HCT116 (cell line): ENCODE data around the gene ZYG11A. TPM values are rescaled to one million over a fixed set of nuclear protein-coding genes. Genes with fewer than 3 reads are reported as not detected.

Source experiments
- ATAC-seq: fragments of 200-7000 bp; cut with Tn5 transposase; 2 replicates; pipeline ENCODE4 v1.9.1; 2020; ENCODE audit warnings: mild to moderate bottlenecking, moderate library complexity
- BruUV-seq: library from RNA; stranded (reverse); fragments of 400-500 nt; replicated peaks from 2 replicates; lab custom pipeline; 2021; lab: Mats Ljungman, UMichigan
- CTCF ChIA-PET: fragments of 300-600 bp; sonication (Branson Sonifier 250); formaldehyde crosslinking; loops from one replicate; lab custom pipeline; 2021; ENCODE audit warnings: antibody characterized with exemption; lab: Charles Lee
- POLR2A ChIA-PET: fragments of 300-600, 350-600 bp; sonication (Branson Sonifier 250); formaldehyde crosslinking; loops from one replicate; lab custom pipeline; 2021; ENCODE audit warnings: antibody characterized with exemption; lab: Charles Lee
- RAD21 ChIA-PET, 2 experiments: fragments of 300-600 bp; sonication (Branson Sonifier 250); formaldehyde crosslinking; loops; one replicate each; lab custom pipeline; 2023; ENCODE audit warnings: low total read pairs in 2 of 2; ENCODE audit not compliant: uncharacterized antibody in 2 of 2, unreplicated experiment in 2 of 2, low non-redundant PET in 1 of 2; lab: Charles Lee
- DNase-seq: peaks from one replicate; pipeline ENCODE4 v3.0.0-alpha.2; 2010; ENCODE audit warnings: low read depth, low spot score
- H2AFZ ChIP-seq: fragments of 200-600 bp; shearing (Covaris generic), sonication (generic); 2 replicates; pipeline ENCODE4 v1.6.1; 2017; ENCODE audit warnings: low read depth, mixed run types, mixed read lengths, antibody characterized with exemption, low read length; ENCODE audit not compliant: poor library complexity, severe bottlenecking
- H3K27ac ChIP-seq: 2 replicates; pipeline ENCODE4 v1.5.1; 2012; ENCODE audit warnings: low read depth, low read length
- H3K27me3 ChIP-seq: fragments of 200-600 bp; sonication (generic); 2 replicates; pipeline ENCODE4 v1.6.1; 2016; ENCODE audit warnings: mixed run types, low read length, mixed read lengths; ENCODE audit not compliant: insufficient read depth
- H3K36me3 ChIP-seq, 2 experiments: fragments of 200-500 bp in 1 of 2; fragments of 200-600 bp in 1 of 2; sonication (Bioruptor generic) in 1 of 2; sonication (generic) in 1 of 2; 2 replicates each; pipeline versions ENCODE4 v1.5.1 to v1.6.1; 2014 to 2016; ENCODE audit warnings: low read length in 2 of 2, inconsistent platforms in 1 of 2, mixed read lengths in 1 of 2, mixed run types in 1 of 2; ENCODE audit not compliant: insufficient read depth in 2 of 2, control insufficient read depth in 1 of 2
- H3K4me1 ChIP-seq, 2 experiments: fragments of 200-600 bp in 1 of 2; sonication (generic) in 1 of 2; 2 replicates each; pipeline versions ENCODE4 v1.5.1 to v1.6.1; 2012 to 2017; ENCODE audit warnings: low read length in 2 of 2, inconsistent platforms in 1 of 2, mild to moderate bottlenecking in 1 of 2, mixed read lengths in 1 of 2, mixed run types in 1 of 2, moderate library complexity in 1 of 2; ENCODE audit not compliant: insufficient read depth in 2 of 2, control insufficient read depth in 1 of 2
- H3K4me2 ChIP-seq: fragments of 200-600 bp; sonication (generic); 2 replicates; pipeline ENCODE4 v1.6.1; 2017; ENCODE audit warnings: mixed run types, low read length, mixed read lengths
- H3K4me3 ChIP-seq, 2 experiments: fragments of 200-600 bp in 1 of 2; sonication (generic) in 1 of 2; replicated peaks in 1 of 2; 2 replicates each; pipeline ENCODE4 v1.5.1; 2011 to 2016; ENCODE audit warnings: low read length in 2 of 2, control low read depth in 1 of 2, low read depth in 1 of 2, mild to moderate bottlenecking in 1 of 2, mixed read lengths in 1 of 2, mixed run types in 1 of 2
- H3K79me2 ChIP-seq: fragments of 200-600 bp; sonication (generic); 2 replicates; pipeline ENCODE4 v1.6.1; 2017; ENCODE audit warnings: mild to moderate bottlenecking, mixed run types, low read length, moderate library complexity, mixed read lengths; ENCODE audit not compliant: insufficient read depth
- H3K9ac ChIP-seq: fragments of 200-600 bp; sonication (generic); 2 replicates; pipeline ENCODE4 v1.6.1; 2016; ENCODE audit warnings: low read length, mixed read lengths
- H3K9me2 ChIP-seq: fragments of 200-600 bp; sonication (generic), shearing (Covaris generic); 2 replicates; pipeline ENCODE4 v1.6.1; 2017; ENCODE audit warnings: mixed run types, mild to moderate bottlenecking, moderate library complexity; ENCODE audit not compliant: insufficient read depth
- H3K9me3 ChIP-seq, 2 experiments: fragments of 200-500 bp in 1 of 2; fragments of 200-600 bp in 1 of 2; sonication (Bioruptor generic) in 1 of 2; sonication (generic) in 1 of 2; 2 replicates each; pipeline ENCODE4 v1.6.1; 2014 to 2017; ENCODE audit warnings: low read length in 2 of 2, mixed read lengths in 2 of 2, inconsistent platforms in 1 of 2, low read depth in 1 of 2, mild to moderate bottlenecking in 1 of 2, mixed run types in 1 of 2, moderate library complexity in 1 of 2; ENCODE audit not compliant: control insufficient read depth in 1 of 2, insufficient read depth in 1 of 2
- H4K20me1 ChIP-seq: fragments of 200-600 bp; sonication (generic), shearing (Covaris generic); 2 replicates; pipeline ENCODE4 v1.6.1; 2017; ENCODE audit warnings: mixed run types, mild to moderate bottlenecking, moderate library complexity; ENCODE audit not compliant: insufficient read depth
- CBX3 ChIP-seq: IDR thresholded peaks from 2 replicates; pipeline ENCODE4 v1.6.1; 2012; ENCODE audit warnings: low read depth
- EGR1 ChIP-seq: IDR thresholded peaks from 2 replicates; pipeline ENCODE4 v1.6.1; 2012; ENCODE audit warnings: low read depth
- EZH2 ChIP-seq: fragments of 200-600 bp; sonication (generic); IDR thresholded peaks from 2 replicates; pipeline ENCODE4 v1.6.1; 2017; ENCODE audit warnings: antibody characterized with exemption, mixed run types
- EZH2phosphoT487 ChIP-seq: fragments of 200-600 bp; IDR thresholded peaks from 2 replicates; pipeline ENCODE4 v1.6.1; 2018; ENCODE audit warnings: antibody characterized with exemption, borderline replicate concordance
- FOSL1 ChIP-seq: IDR thresholded peaks from 2 replicates; pipeline ENCODE4 v1.6.1; 2012; ENCODE audit warnings: low read depth
- JUND ChIP-seq: IDR thresholded peaks from 2 replicates; pipeline ENCODE4 v1.6.1; 2012
- POLR2A ChIP-seq: IDR thresholded peaks from 2 replicates; pipeline ENCODE4 v1.7.0; 2011; ENCODE audit warnings: borderline replicate concordance; ENCODE audit not compliant: insufficient read depth, insufficient read length; ENCODE audit errors: extremely low read depth
- POLR2AphosphoS5 ChIP-seq: IDR thresholded peaks from 2 replicates; pipeline ENCODE4 v1.6.1; 2011; ENCODE audit warnings: mild to moderate bottlenecking, low read depth, low read length, moderate library complexity
- SP1 ChIP-seq: IDR thresholded peaks from 2 replicates; pipeline ENCODE4 v1.6.1; 2012; ENCODE audit warnings: low read depth
- SRF ChIP-seq: IDR thresholded peaks from 2 replicates; pipeline ENCODE4 v1.6.1; 2012; ENCODE audit warnings: low read depth
- YY1 ChIP-seq: IDR thresholded peaks from 2 replicates; pipeline ENCODE4 v1.6.1; 2011; ENCODE audit warnings: low read length, low read depth, moderate library complexity, mild to moderate bottlenecking; ENCODE audit not compliant: insufficient replicate concordance; ENCODE audit errors: extremely low read depth
- ZFX ChIP-seq: fragments of 450-650 bp; IDR thresholded peaks from 2 replicates; pipeline ENCODE4 v1.6.1; 2017
- ZNF274 ChIP-seq: fragments of 200-500 bp; sonication (Bioruptor generic); IDR thresholded peaks from 2 replicates; pipeline ENCODE4 v1.6.1; 2014; ENCODE audit warnings: mild to moderate bottlenecking, low read depth, low read length, inconsistent platforms
- intact Hi-C: fragments of 100-400 bp; cut with micrococcal nuclease; formaldehyde crosslinking; loops from 2 replicates; pipeline ENCODE4 v1.10.0; 2022
- total RNA-seq: library from RNA; stranded (reverse); gene quantifications from one replicate; pipeline ENCODE4 v1.2.1, GENCODE V29; 2021; ENCODE audit not compliant: unreplicated experiment
- TF ChIP-seq, protein P1 (sequence below), 3 experiments: fragments of 200-600 bp in 1 of 3; sonication (generic) in 1 of 3; IDR thresholded peaks in 2 of 3; conservative IDR thresholded peaks in 1 of 3; 2 replicates each; pipeline ENCODE4 v1.5.1; 2012 to 2017; ENCODE audit warnings: low read depth in 2 of 3, low read length in 2 of 3, antibody characterized with exemption in 1 of 3, borderline replicate concordance in 1 of 3, control low read depth in 1 of 3, mild to moderate bottlenecking in 1 of 3, mixed read lengths in 1 of 3, mixed run types in 1 of 3, moderate library complexity in 1 of 3; ENCODE audit not compliant: insufficient read depth in 1 of 3
- TF ChIP-seq, protein P2 (sequence below): IDR thresholded peaks from 2 replicates; pipeline ENCODE4 v1.6.1; 2012
- TF ChIP-seq, protein P3 (sequence below): IDR thresholded peaks from 2 replicates; pipeline ENCODE4 v1.6.1; 2012; ENCODE audit warnings: low read depth

ZYG11A gene
- total RNA-seq, 1 experiment from 2014 or later: 0.05 TPM

DNA sequence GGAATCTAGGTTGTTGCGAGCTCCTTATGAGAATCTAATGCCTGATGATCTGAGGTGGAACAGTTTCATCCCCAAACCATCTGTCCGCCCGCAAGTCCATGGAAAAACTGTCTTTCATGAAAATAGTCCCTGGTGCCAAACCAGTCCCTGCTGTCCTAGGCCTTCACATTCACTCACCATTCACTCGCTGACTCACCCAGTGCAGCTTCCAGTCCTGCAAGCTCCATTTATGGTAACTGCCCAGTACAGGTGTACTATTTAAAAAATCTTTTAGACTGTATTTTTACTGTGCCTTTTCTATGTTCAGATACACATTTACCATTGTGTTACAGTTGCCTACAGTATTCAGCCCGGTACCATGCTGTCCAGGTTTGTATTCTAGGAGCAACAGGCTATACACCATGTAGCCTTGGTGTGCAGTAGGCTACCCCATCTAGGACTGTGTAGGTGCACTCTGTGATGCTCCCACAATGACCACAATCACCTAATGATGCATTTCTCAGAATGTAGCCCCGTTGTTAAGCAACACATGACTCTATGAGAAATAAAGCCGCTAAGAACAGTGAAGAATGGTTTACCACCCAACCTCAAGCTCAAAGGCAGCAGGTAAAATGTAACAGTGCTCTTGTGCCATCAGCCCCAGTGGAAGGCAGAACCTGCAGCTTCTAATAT, 76.6 kb downstream of the ZYG11A start:
- no peak overlapping the region for H3K9ac ChIP-seq
- no peak overlapping the region for H3K4me3 ChIP-seq
- H3K36me3 ChIP-seq: no peaks in the 10 kb centered on the region
- no peaks in the 10 kb centered on the region for H3K9me2 ChIP-seq
- H3K27me3 ChIP-seq: no peaks in the 10 kb centered on the region
- DNase-seq: no peak
- ChIA-PET RAD21 (no interaction called here), POLR2A (interaction anchor here (0.8 kb wide), 1 partner anchor 256 kb away, joined by 3 read pairs; no protein-coding TSS in a partner anchor), CTCF (no interaction called here)
- no peaks in the 10 kb centered on the region for H4K20me1 ChIP-seq
- no peak overlapping the region for H3K27ac ChIP-seq
- intact Hi-C loops: no loop called here
- no TSS peak for BruUV-seq
- no peak for TF ChIP-seq SP1
- no peak for TF ChIP-seq EGR1
- TF ChIP-seq, protein P1, sequence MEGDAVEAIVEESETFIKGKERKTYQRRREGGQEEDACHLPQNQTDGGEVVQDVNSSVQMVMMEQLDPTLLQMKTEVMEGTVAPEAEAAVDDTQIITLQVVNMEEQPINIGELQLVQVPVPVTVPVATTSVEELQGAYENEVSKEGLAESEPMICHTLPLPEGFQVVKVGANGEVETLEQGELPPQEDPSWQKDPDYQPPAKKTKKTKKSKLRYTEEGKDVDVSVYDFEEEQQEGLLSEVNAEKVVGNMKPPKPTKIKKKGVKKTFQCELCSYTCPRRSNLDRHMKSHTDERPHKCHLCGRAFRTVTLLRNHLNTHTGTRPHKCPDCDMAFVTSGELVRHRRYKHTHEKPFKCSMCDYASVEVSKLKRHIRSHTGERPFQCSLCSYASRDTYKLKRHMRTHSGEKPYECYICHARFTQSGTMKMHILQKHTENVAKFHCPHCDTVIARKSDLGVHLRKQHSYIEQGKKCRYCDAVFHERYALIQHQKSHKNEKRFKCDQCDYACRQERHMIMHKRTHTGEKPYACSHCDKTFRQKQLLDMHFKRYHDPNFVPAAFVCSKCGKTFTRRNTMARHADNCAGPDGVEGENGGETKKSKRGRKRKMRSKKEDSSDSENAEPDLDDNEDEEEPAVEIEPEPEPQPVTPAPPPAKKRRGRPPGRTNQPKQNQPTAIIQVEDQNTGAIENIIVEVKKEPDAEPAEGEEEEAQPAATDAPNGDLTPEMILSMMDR (IDR thresholded peaks at IDR 0.05 in 2 of 3, conservative IDR thresholded peaks at IDR 0.05 in 1 of 3; ENCODE audit: borderline replicate concordance in 1 of 3, insufficient read depth in 1 of 3, low read depth in 2 of 3, low read length in 2 of 3): no peak
- no peak for TF ChIP-seq EZH2phosphoT487
- TF ChIP-seq ZNF274: no peak
- no peak for TF ChIP-seq JUND
- TF ChIP-seq, protein P2, sequence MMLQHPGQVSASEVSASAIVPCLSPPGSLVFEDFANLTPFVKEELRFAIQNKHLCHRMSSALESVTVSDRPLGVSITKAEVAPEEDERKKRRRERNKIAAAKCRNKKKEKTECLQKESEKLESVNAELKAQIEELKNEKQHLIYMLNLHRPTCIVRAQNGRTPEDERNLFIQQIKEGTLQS: no peak
- no peak for TF ChIP-seq FOSL1
- TF ChIP-seq ZFX: no peak
- TF ChIP-seq EZH2: no peak
- TF ChIP-seq SRF: no peak
- no peak for TF ChIP-seq POLR2AphosphoS5
- TF ChIP-seq, protein P3, sequence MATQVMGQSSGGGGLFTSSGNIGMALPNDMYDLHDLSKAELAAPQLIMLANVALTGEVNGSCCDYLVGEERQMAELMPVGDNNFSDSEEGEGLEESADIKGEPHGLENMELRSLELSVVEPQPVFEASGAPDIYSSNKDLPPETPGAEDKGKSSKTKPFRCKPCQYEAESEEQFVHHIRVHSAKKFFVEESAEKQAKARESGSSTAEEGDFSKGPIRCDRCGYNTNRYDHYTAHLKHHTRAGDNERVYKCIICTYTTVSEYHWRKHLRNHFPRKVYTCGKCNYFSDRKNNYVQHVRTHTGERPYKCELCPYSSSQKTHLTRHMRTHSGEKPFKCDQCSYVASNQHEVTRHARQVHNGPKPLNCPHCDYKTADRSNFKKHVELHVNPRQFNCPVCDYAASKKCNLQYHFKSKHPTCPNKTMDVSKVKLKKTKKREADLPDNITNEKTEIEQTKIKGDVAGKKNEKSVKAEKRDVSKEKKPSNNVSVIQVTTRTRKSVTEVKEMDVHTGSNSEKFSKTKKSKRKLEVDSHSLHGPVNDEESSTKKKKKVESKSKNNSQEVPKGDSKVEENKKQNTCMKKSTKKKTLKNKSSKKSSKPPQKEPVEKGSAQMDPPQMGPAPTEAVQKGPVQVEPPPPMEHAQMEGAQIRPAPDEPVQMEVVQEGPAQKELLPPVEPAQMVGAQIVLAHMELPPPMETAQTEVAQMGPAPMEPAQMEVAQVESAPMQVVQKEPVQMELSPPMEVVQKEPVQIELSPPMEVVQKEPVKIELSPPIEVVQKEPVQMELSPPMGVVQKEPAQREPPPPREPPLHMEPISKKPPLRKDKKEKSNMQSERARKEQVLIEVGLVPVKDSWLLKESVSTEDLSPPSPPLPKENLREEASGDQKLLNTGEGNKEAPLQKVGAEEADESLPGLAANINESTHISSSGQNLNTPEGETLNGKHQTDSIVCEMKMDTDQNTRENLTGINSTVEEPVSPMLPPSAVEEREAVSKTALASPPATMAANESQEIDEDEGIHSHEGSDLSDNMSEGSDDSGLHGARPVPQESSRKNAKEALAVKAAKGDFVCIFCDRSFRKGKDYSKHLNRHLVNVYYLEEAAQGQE: no peak
- TF ChIP-seq YY1: no peak
- TF ChIP-seq POLR2A: no peak
- TF ChIP-seq CBX3: no peak
- peaks cover 5 to 31% of the 10 kb centered on the region in 2 experiments; a peak in 3 of 4 replicates for H3K4me1 ChIP-seq
- H3K9me3 ChIP-seq: no peaks in the 10 kb centered on the region
- H3K79me2 ChIP-seq: no peaks in the 10 kb centered on the region
- ATAC-seq: no peak
- no peak overlapping the region for H2AFZ ChIP-seq
- H3K4me2 ChIP-seq: no peak overlapping the region
